ENCODE data around the gene KRT77. TPM values are rescaled to one million over a fixed set of nuclear protein-coding genes. Genes with fewer than 3 reads are reported as not detected.

Gene KRT77
- total and polyA plus RNA-seq, 10 of the 15 experiments (the other 5 are each of a cell fraction or from before 2014, with no cell fraction given): not detected

- no peak for TF ChIP-seq FOXM1 (IDR thresholded peaks at IDR 0.05; ENCODE audit: low read depth, low read length)
Observed at GRCh38 chr12:52651726-52652261, 51.5 kb downstream of the KRT77 start, which contains the start of gene KRT2 (continued).

- Histone ChIP-seq H3K36me3 (ENCODE audit: control insufficient read depth in 2 of 2, insufficient read depth in 2 of 2, low read length in 1 of 2) (no peaks in the 10 kb centered on the region), H3K27me3 (replicated peaks in 1 of 2; ENCODE audit: control insufficient read depth in 2 of 2, insufficient read depth in 2 of 2, low read length in 1 of 2) (peaks cover 3% of the 10 kb centered on the region in 2 experiments; a peak in 2 of 4 replicates), H4K20me1 (ENCODE audit: control insufficient read depth, insufficient read depth) (no peaks in the 10 kb centered on the region; the same call in 1 of the 2 replicates), H3K4me2 (ENCODE audit: control insufficient read depth, insufficient read depth) (no peak overlapping the region), H3K4me1 (ENCODE audit: control insufficient read depth, insufficient read depth, low read length) (no peaks in the 10 kb centered on the region), H3K9ac (ENCODE audit: control insufficient read depth, insufficient read depth, low read length) (no peak overlapping the region), H3K9me3 (replicated peaks; ENCODE audit: control insufficient read depth, insufficient read depth, low read length) (no peaks in the 10 kb centered on the region), H3K79me2 (ENCODE audit: control insufficient read depth, insufficient read depth, low read length) (no peaks in the 10 kb centered on the region), H2AFZ (ENCODE audit: control insufficient read depth, low read depth, low read length) (no peak overlapping the region), H3K4me3 (no peak overlapping the region), H3K27ac (ENCODE audit: control insufficient read depth, insufficient read depth) (no peak overlapping the region)
- POLR2A ChIA-PET: no interaction called here
- DNase-seq (ENCODE audit: low read depth, low spot score) (no peak), ATAC-seq (peak; percentile 63), FAIRE-seq (no peak)
- RAD21 ChIA-PET (ENCODE audit: unreplicated experiment): no interaction called here
- SMC1A ChIA-PET (ENCODE audit: uncharacterized antibody, unreplicated experiment): no interaction called here
- intact Hi-C loops (cut with micrococcal nuclease; ENCODE audit: unreplicated experiment): no loop called here
- CTCF ChIA-PET: interaction anchor here (0.8 kb wide), 1 partner anchor 230 kb away, joined by 5 read pairs; no protein-coding TSS in a partner anchor
- in situ Hi-C loops (cut with MboI): no loop called here
- WGBS (ENCODE audit: insufficient coverage, insufficient replicate concordance, low lambda C conversion rate, missing lambda C conversion rate): 19% methylated on average over 12 of the region's 12 CpGs
- no TSS peak for BruUV-seq (replicated peaks)
- TF ChIP-seq KLF5 (IDR thresholded peaks at IDR 0.05; ENCODE audit: partially characterized antibody): no peak
- no peak for TF ChIP-seq CUX1 (IDR thresholded peaks at IDR 0.05; ENCODE audit: insufficient replicate concordance, low read depth, low read length)
- no peak for TF ChIP-seq ZSCAN29 (IDR thresholded peaks at IDR 0.05)
- TF ChIP-seq USF1 (IDR thresholded peaks at IDR 0.05; ENCODE audit: borderline replicate concordance, extremely low read length, insufficient read depth, low read depth, low read length): no peak
- no peak for TF ChIP-seq ZBTB33 (IDR thresholded peaks at IDR 0.05)
- no peak for TF ChIP-seq E2F4 (IDR thresholded peaks at IDR 0.05; ENCODE audit: low read depth, low read length)
- no peak for TF ChIP-seq CBFB (IDR thresholded peaks at IDR 0.05; ENCODE audit: low read depth)
- no peak for TF ChIP-seq STAT3 (IDR thresholded peaks at IDR 0.05; ENCODE audit: low read depth, low read length)
- no peak for TF ChIP-seq NKRF (conservative IDR thresholded peaks at IDR 0.05)
Observed at GRCh38 chr12:52650520-52651081, 52.7 kb downstream of the KRT77 start.

Measured in GM12878 (cell line).